WTC11 (cell line): Measurements from ENCODE around the gene COL13A1. TPM values are rescaled to one million over a fixed set of nuclear protein-coding genes. Genes with fewer than 3 reads are reported as not detected.

Experiments used
- ATAC-seq: fragments of 200-7000 bp; cut with Tn5 transposase; 2 replicates; pipeline ENCODE4 v1.10.0; 2021; ENCODE audit warnings: mild to moderate bottlenecking, moderate library complexity
- CTCF ChIA-PET: fragments of 300-600 bp; sonication (Branson Sonifier 250); formaldehyde crosslinking; loops from one replicate; lab custom pipeline; 2021; ENCODE audit warnings: antibody characterized with exemption; lab: Charles Lee
- POLR2A ChIA-PET: fragments of 350-600 bp; sonication (Branson Sonifier 250); formaldehyde crosslinking; loops from one replicate; lab custom pipeline; 2021; ENCODE audit warnings: antibody characterized with exemption; lab: Charles Lee
- DNase-seq: peaks from one replicate; pipeline ENCODE4 v3.0.0; 2021; ENCODE audit warnings: low spot score
- H3K27ac Mint-ChIP-seq: 2 replicates; pipeline ENCODE4 v1.8.0; 2021; ENCODE audit warnings: mixed read lengths
- H3K27me3 Mint-ChIP-seq: 2 replicates; pipeline ENCODE4 v1.8.0; 2021; ENCODE audit warnings: low read depth, mild to moderate bottlenecking, moderate library complexity, mixed read lengths
- H3K36me3 Mint-ChIP-seq: 2 replicates; pipeline ENCODE4 v1.8.0; 2021; ENCODE audit warnings: mixed read lengths
- H3K4me1 Mint-ChIP-seq: 2 replicates; pipeline ENCODE4 v1.8.0; 2022; ENCODE audit warnings: mixed read lengths
- H3K4me3 Mint-ChIP-seq: 2 replicates; pipeline ENCODE4 v1.8.0; 2021; ENCODE audit warnings: mild to moderate bottlenecking, moderate library complexity, mixed read lengths
- H3K9me3 Mint-ChIP-seq: 2 replicates; pipeline ENCODE4 v1.8.0; 2021; ENCODE audit warnings: mixed read lengths
- CDX4 ChIP-seq: fragments of 250-450 bp; sonication (Bioruptor Pico); IDR thresholded peaks from 2 replicates; pipeline ENCODE4 v1.9.0; 2021; ENCODE audit warnings: moderate library complexity, mild to moderate bottlenecking, inconsistent platforms, borderline replicate concordance
- CREB1 ChIP-seq: sonication (generic); formaldehyde crosslinking; IDR thresholded peaks from 2 replicates; pipeline ENCODE4 v1.8.0; 2023; ENCODE audit warnings: mild to moderate bottlenecking, missing genetic modification reagents
- CREM ChIP-seq: sonication (generic); formaldehyde crosslinking; IDR thresholded peaks from 2 replicates; pipeline ENCODE4 v1.8.1; 2022; ENCODE audit warnings: mild to moderate bottlenecking, missing genetic modification reagents, moderate library complexity
- FOXJ3 ChIP-seq: sonication (generic); formaldehyde crosslinking; IDR thresholded peaks from 2 replicates; pipeline ENCODE4 v1.9.0; 2021; ENCODE audit warnings: missing genetic modification reagents, mild to moderate bottlenecking, borderline replicate concordance
- FOXK1 ChIP-seq: sonication (generic); formaldehyde crosslinking; IDR thresholded peaks from 2 replicates; pipeline ENCODE4 v1.8.0; 2022; ENCODE audit warnings: mild to moderate bottlenecking, moderate library complexity, missing genetic modification reagents
- GRHL2 ChIP-seq: fragments of 250-450 bp; sonication (Bioruptor Pico); IDR thresholded peaks from 2 replicates; pipeline ENCODE4 v1.8.0; 2022; ENCODE audit warnings: mild to moderate bottlenecking, moderate library complexity; ENCODE audit not compliant: insufficient replicate concordance, severe bottlenecking
- HMGXB4 ChIP-seq: sonication (generic); formaldehyde crosslinking; IDR thresholded peaks from 2 replicates; pipeline ENCODE4 v1.8.1; 2023; ENCODE audit warnings: mild to moderate bottlenecking, moderate library complexity, missing genetic modification reagents
- IRF1 ChIP-seq: sonication (generic); formaldehyde crosslinking; IDR thresholded peaks from 2 replicates; pipeline ENCODE4 v1.8.0; 2023; ENCODE audit warnings: missing genetic modification reagents
- MAX ChIP-seq: sonication (generic); formaldehyde crosslinking; IDR thresholded peaks from 2 replicates; pipeline ENCODE4 v1.8.0; 2022; ENCODE audit warnings: mild to moderate bottlenecking, missing genetic modification reagents
- MLX ChIP-seq: sonication (generic); formaldehyde crosslinking; IDR thresholded peaks from 2 replicates; pipeline ENCODE4 v1.8.1; 2023; ENCODE audit warnings: mild to moderate bottlenecking, missing genetic modification reagents, moderate library complexity
- NFATC4 ChIP-seq: fragments of 250-450 bp; sonication (Bioruptor Pico); IDR thresholded peaks from 2 replicates; pipeline ENCODE4 v1.9.0; 2021; ENCODE audit warnings: mild to moderate bottlenecking
- NFE2L1 ChIP-seq: sonication (generic); formaldehyde crosslinking; IDR thresholded peaks from 2 replicates; pipeline ENCODE4 v1.8.1; 2023; ENCODE audit warnings: missing genetic modification reagents
- NR1H2 ChIP-seq: sonication (generic); formaldehyde crosslinking; IDR thresholded peaks from 2 replicates; pipeline ENCODE4 v1.9.0; 2021; ENCODE audit warnings: mild to moderate bottlenecking, moderate library complexity, missing genetic modification reagents
- PREB ChIP-seq: sonication (generic); formaldehyde crosslinking; IDR thresholded peaks from 2 replicates; pipeline ENCODE4 v1.8.1; 2022; ENCODE audit warnings: mild to moderate bottlenecking, missing genetic modification reagents, moderate library complexity, borderline replicate concordance
- PRRX2 ChIP-seq: fragments of 250-450 bp; sonication (Bioruptor Pico); IDR thresholded peaks from 2 replicates; pipeline ENCODE4 v1.8.0; 2021; ENCODE audit warnings: mild to moderate bottlenecking
- SMAD4 ChIP-seq: sonication (generic); formaldehyde crosslinking; IDR thresholded peaks from 2 replicates; pipeline ENCODE4 v1.8.0; 2022; ENCODE audit warnings: mild to moderate bottlenecking, missing genetic modification reagents
- ZBTB21 ChIP-seq: sonication (generic); formaldehyde crosslinking; IDR thresholded peaks from 2 replicates; pipeline ENCODE4 v1.8.1; 2023; ENCODE audit warnings: mild to moderate bottlenecking, missing genetic modification reagents, borderline replicate concordance
- ZNF121 ChIP-seq: sonication (generic); formaldehyde crosslinking; IDR thresholded peaks from 2 replicates; pipeline ENCODE4 v1.8.0; 2023; ENCODE audit warnings: missing genetic modification reagents
- ZNF232 ChIP-seq: sonication (generic); formaldehyde crosslinking; IDR thresholded peaks from 2 replicates; pipeline ENCODE4 v1.8.0; 2022; ENCODE audit warnings: mild to moderate bottlenecking, missing genetic modification reagents
- ZNF416 ChIP-seq: fragments of 250-450 bp; sonication (Bioruptor Pico); IDR thresholded peaks from 2 replicates; pipeline ENCODE4 v1.9.0; 2021; ENCODE audit warnings: mild to moderate bottlenecking, inconsistent platforms
- ZNF423 ChIP-seq: fragments of 250-450 bp; sonication (Bioruptor Pico); IDR thresholded peaks from 2 replicates; pipeline ENCODE4 v2.1.2; 2022; ENCODE audit warnings: mild to moderate bottlenecking, moderate library complexity
- ZNF671 ChIP-seq: fragments of 250-450 bp; sonication (Bioruptor Pico); IDR thresholded peaks from 2 replicates; pipeline ENCODE4 v1.8.0; 2021; ENCODE audit warnings: mild to moderate bottlenecking
- ZSCAN18 ChIP-seq: fragments of 250-450 bp; sonication (Bioruptor Pico); IDR thresholded peaks from 2 replicates; pipeline ENCODE4 v2.1.2; 2022; ENCODE audit warnings: mild to moderate bottlenecking, moderate library complexity
- total RNA-seq: library from RNA; stranded (reverse); gene quantifications from 3 replicates; pipeline ENCODE4 v1.2.3, GENCODE V29; 2021

COL13A1 gene
- total RNA-seq, 1 experiment from 2014 or later, result 7.1 TPM

GRCh38 chr10:69835875-69836730 lies 34.4 kb downstream of the COL13A1 start:
- DNase-seq (no peak), ATAC-seq (no peak)
- no peaks in the 10 kb centered on the region; the same call in 1 of the 2 replicates for H3K27me3 Mint-ChIP-seq
- no peaks in the 10 kb centered on the region for H3K9me3 Mint-ChIP-seq
- H3K4me1 Mint-ChIP-seq, result peaks cover 30% of the 10 kb centered on the region
- POLR2A ChIA-PET, result no interaction called here
- CTCF ChIA-PET, result interaction anchor here (0.5 to 2.0 kb wide), 7 partner anchors 8 to 78 kb away, joined by 3 to 13 read pairs (median 4); no protein-coding TSS in a partner anchor
- no peaks in the 10 kb centered on the region for H3K36me3 Mint-ChIP-seq
- TF ChIP-seq FOXJ3 (CRISPR knock-in tag) (no peak), MLX (CRISPR knock-in tag) (no peak), PRRX2 (CRISPR knock-in tag) (no peak)
- TF ChIP-seq, all 79 proteins: peak for 0
- Mint-ChIP-seq H3K4me3 (no peak overlapping the region), H3K27ac (no peak overlapping the region)

- CTCF ChIA-PET, result interaction anchor here (0.9 to 2.0 kb wide), 5 partner anchors 9 to 78 kb away, joined by 3 to 13 read pairs (median 4); no protein-coding TSS in a partner anchor
- DNase-seq, result no peak
Observed at GRCh38 chr10:69836731-69837030, 35.0 kb downstream of the COL13A1 start.

GRCh38 chr10:69837261-69837660 lies 35.6 kb downstream of the COL13A1 start:
- Mint-ChIP-seq H3K27me3 (no peaks in the 10 kb centered on the region; the same call in 1 of the 2 replicates), H3K4me1 (peaks cover 30% of the 10 kb centered on the region), H3K27ac (no peak overlapping the region), H3K9me3 (no peaks in the 10 kb centered on the region), H3K36me3 (no peaks in the 10 kb centered on the region), H3K4me3 (no peak overlapping the region)
- DNase-seq (no peak), ATAC-seq (no peak)
- ChIA-PET POLR2A (no interaction called here), CTCF (interaction anchor here (0.9 to 3.0 kb wide), 4 partner anchors 10 to 51 kb away, joined by 3 to 14 read pairs (median 4); no protein-coding TSS in a partner anchor)
- no peak for TF ChIP-seq SMAD4 (CRISPR knock-in tag)
- TF ChIP-seq ZNF232 (CRISPR knock-in tag), result no peak
- no peak for TF ChIP-seq PRRX2 (CRISPR knock-in tag)
- TF ChIP-seq ZNF423 (CRISPR knock-in tag), result no peak
- no peak for TF ChIP-seq NFE2L1 (CRISPR knock-in tag)
- TF ChIP-seq MAX (CRISPR knock-in tag), result no peak
- TF ChIP-seq ZNF671, result no peak
- TF ChIP-seq CDX4 (CRISPR knock-in tag), result no peak
- no peak for TF ChIP-seq PREB (CRISPR knock-in tag)
- TF ChIP-seq NFATC4 (CRISPR knock-in tag), result no peak
- no peak for TF ChIP-seq CREM (CRISPR knock-in tag)
- no peak for TF ChIP-seq ZSCAN18
- no peak for TF ChIP-seq ZNF416 (CRISPR knock-in tag)
- TF ChIP-seq CREB1 (CRISPR knock-in tag), result no peak
- TF ChIP-seq IRF1 (CRISPR knock-in tag), result no peak
- no peak for TF ChIP-seq ZNF121 (CRISPR knock-in tag)
- no peak for TF ChIP-seq GRHL2 (CRISPR knock-in tag)
- no peak for TF ChIP-seq ZBTB21 (CRISPR knock-in tag)
- no peak for TF ChIP-seq MLX (CRISPR knock-in tag)

More at GRCh38 chr10:69836731-69837030, 35.0 kb downstream of the COL13A1 start:
- H3K4me3 Mint-ChIP-seq, result no peak overlapping the region
- no peaks in the 10 kb centered on the region; the same call in 1 of the 2 replicates for H3K27me3 Mint-ChIP-seq
- no peak overlapping the region for H3K27ac Mint-ChIP-seq
- H3K36me3 Mint-ChIP-seq, result no peaks in the 10 kb centered on the region
- H3K9me3 Mint-ChIP-seq, result no peaks in the 10 kb centered on the region
- POLR2A ChIA-PET, result no interaction called here
- TF ChIP-seq HMGXB4 (CRISPR knock-in tag), result no peak
- TF ChIP-seq NR1H2 (CRISPR knock-in tag), result no peak
- TF ChIP-seq FOXK1 (CRISPR knock-in tag), result no peak
- TF ChIP-seq, all 79 proteins: peak for 0
- peaks cover 30% of the 10 kb centered on the region for H3K4me1 Mint-ChIP-seq
- ATAC-seq, result no peak
